Cardiac muscle cell (in vitro differentiated cells and primary cell): Measurements from ENCODE around the gene OPA1. TPM values are rescaled to one million over a fixed set of nuclear protein-coding genes. Genes with fewer than 3 reads are reported as not detected.
"Not testable (repeated sequence)": the region's sequence is repeated elsewhere in the genome, so short reads cannot be mapped to it uniquely, and the experiment has no call there.

Experiments used
- DNase-seq, 2 donors: peaks; one replicate each; pipeline versions ENCODE4 v3.0.0 to v3.0.0-alpha.2; 2010 to 2017; ENCODE audit warnings: low read depth in 1 of 2, low spot score in 1 of 2
- H3K27ac ChIP-seq: fragments of 200-600 bp; sonication (generic); 2 replicates; pipeline ENCODE4 v1.5.1; 2016
- H3K27me3 ChIP-seq: fragments of 200-600 bp; sonication (generic); 2 replicates; pipeline ENCODE4 v1.6.0; 2016; ENCODE audit warnings: control low read depth
- H3K36me3 ChIP-seq: fragments of 200-600 bp; sonication (generic); 2 replicates; pipeline ENCODE4 v1.5.1; 2016; ENCODE audit warnings: control low read depth
- H3K4me1 ChIP-seq: fragments of 200-600 bp; sonication (generic); 2 replicates; pipeline ENCODE4 v1.8.1; 2017; ENCODE audit warnings: low read depth, mild to moderate bottlenecking, mixed run types
- H3K4me3 ChIP-seq: fragments of 200-600 bp; sonication (generic); 2 replicates; pipeline ENCODE4 v1.5.1; 2016; ENCODE audit warnings: mild to moderate bottlenecking
- H3K9me3 ChIP-seq: fragments of 200-600 bp; sonication (generic); 2 replicates; pipeline ENCODE4 v1.5.1; 2017; ENCODE audit warnings: low read depth, mild to moderate bottlenecking, control low read depth
- CTCF ChIP-seq: IDR thresholded peaks from 2 replicates; pipeline ENCODE4 v1.5.1; 2012; ENCODE audit warnings: low read depth, mild to moderate bottlenecking, low read length
- polyA plus RNA-seq: library from polyadenylated mRNA; unstranded; fragments of >200 nt; fragmentation: Nextera tagmentation; extraction: Ambion mirVana; gene quantifications from 2 replicates; pipeline ENCODE4 v1.2.1, GENCODE V29; 2016
- total RNA-seq: library from RNA; depleted of rRNA; stranded (reverse); fragments of >200 nt; gene quantifications from 2 replicates; pipeline ENCODE4 v1.2.3, GENCODE V29; 2016

Gene OPA1
- total and polyA plus RNA-seq, 2 experiments from 2014 or later, result 26.6 to 54.4 TPM

DNA sequence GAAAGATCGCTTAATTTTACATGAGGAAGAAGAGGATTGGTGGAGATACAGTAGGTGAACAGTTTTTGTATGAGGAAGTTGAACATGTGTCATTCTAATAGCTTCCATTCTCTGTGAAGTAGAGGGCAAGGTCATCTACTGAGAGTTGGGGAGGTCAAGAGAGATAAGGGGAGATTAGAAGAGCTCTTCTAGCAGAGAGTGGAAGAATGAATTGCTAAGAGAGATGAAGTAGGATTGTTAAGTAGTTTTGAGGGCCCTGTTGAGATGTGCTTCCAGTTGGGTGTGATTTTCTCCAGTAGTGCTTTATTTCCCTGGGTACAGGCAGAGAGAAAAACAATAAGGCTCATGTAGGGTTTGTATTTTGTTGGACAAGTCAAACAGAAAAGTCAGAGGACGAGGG is 5.2 kb downstream of the OPA1 start:
- H3K4me1 ChIP-seq, result peaks cover 24% of the 10 kb centered on the region
- H3K27me3 ChIP-seq, result peaks cover 21% of the 10 kb centered on the region
- H3K4me3 ChIP-seq, result no peak overlapping the region
- H3K9me3 ChIP-seq, result no peaks in the 10 kb centered on the region
- TF ChIP-seq CTCF, result no peak
- H3K27ac ChIP-seq, result no peak overlapping the region
- peak in 1 of 2 donors; percentile 65 for DNase-seq
- H3K36me3 ChIP-seq, result no peaks in the 10 kb centered on the region

DNA sequence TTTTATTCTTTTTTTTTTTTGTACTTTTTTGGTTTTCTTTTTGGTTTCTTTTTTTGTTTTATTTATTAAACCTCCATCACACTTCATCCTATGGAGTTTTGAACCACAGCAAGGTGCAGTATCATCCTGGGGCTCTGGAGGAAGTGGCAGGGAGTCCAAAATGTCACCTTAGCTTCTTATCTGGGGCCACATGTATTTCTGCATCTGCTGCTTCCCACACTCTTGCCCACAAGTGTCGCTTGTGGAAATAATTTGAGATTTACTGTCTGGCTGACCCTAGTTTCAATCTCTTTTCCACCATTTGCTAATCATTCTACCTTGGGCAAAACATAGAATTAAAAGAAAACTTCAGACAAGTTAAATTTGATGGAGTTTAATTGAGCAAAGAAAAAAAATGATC is 6.4 kb downstream of the OPA1 start:
- Histone ChIP-seq H3K9me3 (no peaks in the 10 kb centered on the region), H3K4me3 (no peak overlapping the region), H3K4me1 (peaks cover 19% of the 10 kb centered on the region), H3K36me3 (no peaks in the 10 kb centered on the region), H3K27me3 (peaks cover 21% of the 10 kb centered on the region), H3K27ac (no peak overlapping the region)
- DNase-seq, result no peak
- no peak for TF ChIP-seq CTCF

- no peaks in the 10 kb centered on the region for H3K4me1 ChIP-seq
- no peak overlapping the region for H3K27ac ChIP-seq
- H3K4me3 ChIP-seq, result no peak overlapping the region
- H3K36me3 ChIP-seq, result no peaks in the 10 kb centered on the region
- no peaks in the 10 kb centered on the region for H3K9me3 ChIP-seq
- DNase-seq, result peak; percentile 76 to 79
- peak; percentile 86 for TF ChIP-seq CTCF
- H3K27me3 ChIP-seq, result peaks cover 14% of the 10 kb centered on the region
These were observed 12.9 kb downstream of the OPA1 start for GRCh38 chr3:193605876-193606275.

- not testable (repeated sequence) for H3K27ac ChIP-seq, H3K4me3 ChIP-seq, DNase-seq, H3K36me3 ChIP-seq, H3K9me3 ChIP-seq, H3K4me1 ChIP-seq, H3K27me3 ChIP-seq
These were observed 13.9 kb downstream of the OPA1 start for GRCh38 chr3:193606892-193607291.

DNA sequence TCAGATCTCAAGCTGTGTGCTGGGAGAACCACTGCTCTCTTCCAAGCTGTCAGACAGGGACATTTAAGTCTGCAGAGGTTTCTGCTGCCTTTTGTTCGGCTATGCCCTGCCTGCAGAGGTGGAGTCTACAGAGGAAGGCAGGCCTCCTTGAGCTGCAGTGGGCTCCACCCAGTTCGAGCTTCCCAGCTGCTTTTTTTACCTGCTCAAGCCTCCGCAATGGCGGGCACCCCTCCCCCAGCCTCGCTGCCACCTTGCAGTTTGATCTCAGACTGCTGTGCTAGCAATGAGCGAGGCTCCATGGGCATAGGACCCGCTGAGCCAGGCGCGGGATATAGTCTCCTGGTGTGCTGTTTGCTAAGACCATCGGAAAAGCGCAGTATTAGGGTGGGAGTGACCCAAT is 17.5 kb downstream of the OPA1 start:
- H3K36me3 ChIP-seq, H3K27me3 ChIP-seq, H3K9me3 ChIP-seq, H3K4me1 ChIP-seq, H3K4me3 ChIP-seq, H3K27ac ChIP-seq, DNase-seq: not testable (repeated sequence)

DNA sequence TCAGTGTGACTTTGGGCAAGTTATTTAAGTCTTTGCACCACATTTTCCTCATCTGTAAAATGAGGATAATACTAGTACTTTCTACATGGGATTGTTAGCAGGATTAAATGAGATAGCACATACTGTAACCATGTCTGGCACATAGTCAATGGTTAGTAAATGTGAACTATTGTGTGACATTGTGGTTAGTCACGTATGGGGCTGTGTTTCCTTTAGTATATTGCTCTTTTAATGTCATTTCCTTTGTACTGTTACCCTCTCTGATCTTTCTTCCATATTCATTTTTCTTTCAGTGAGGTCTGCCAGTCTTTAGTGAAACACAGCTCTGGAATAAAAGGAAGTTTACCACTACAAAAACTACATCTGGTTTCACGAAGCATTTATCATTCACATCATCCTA is 21.4 kb downstream of the OPA1 start:
- Histone ChIP-seq H3K27ac (no peak overlapping the region), H3K27me3 (no peaks in the 10 kb centered on the region), H3K4me3 (no peak overlapping the region), H3K4me1 (no peaks in the 10 kb centered on the region), H3K36me3 (peaks cover 28% of the 10 kb centered on the region), H3K9me3 (no peaks in the 10 kb centered on the region)
- DNase-seq, result no peak
- no peak for TF ChIP-seq CTCF

DNA sequence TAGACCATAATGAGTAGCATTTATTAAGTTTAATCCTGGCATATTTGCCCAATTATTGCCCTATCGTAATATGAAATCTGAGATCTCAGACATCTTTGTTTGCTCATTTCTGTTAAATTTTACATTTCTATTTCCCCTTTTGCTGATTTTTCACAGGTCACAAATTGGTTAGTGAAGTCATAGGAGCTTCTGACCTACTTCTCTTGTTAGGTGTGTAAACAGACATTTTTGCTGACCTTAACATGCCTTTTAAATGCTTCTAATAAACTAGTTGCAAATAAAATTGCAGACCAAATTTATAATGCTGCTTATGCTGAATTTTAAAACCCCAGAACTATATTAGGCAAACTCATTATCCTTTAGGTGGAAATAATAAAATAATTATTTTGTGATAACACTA is 24.6 kb downstream of the OPA1 start:
- TF ChIP-seq CTCF, result no peak
- no peaks in the 10 kb centered on the region for H3K27me3 ChIP-seq
- peaks cover 28% of the 10 kb centered on the region for H3K36me3 ChIP-seq
- H3K27ac ChIP-seq, result no peak overlapping the region
- no peaks in the 10 kb centered on the region for H3K9me3 ChIP-seq
- DNase-seq, result no peak
- no peaks in the 10 kb centered on the region for H3K4me1 ChIP-seq
- no peak overlapping the region for H3K4me3 ChIP-seq
